ENCODE measurements around the gene GTF2B. TPM values are rescaled to one million over a fixed set of nuclear protein-coding genes. Genes with fewer than 3 reads are reported as not detected.
"Not testable (repeated sequence)": the region's sequence is repeated elsewhere in the genome, so short reads cannot be mapped to it uniquely, and the experiment has no call there.

Gene GTF2B
- total and polyA plus RNA-seq, 8 donors = 6.3 to 18.6 (median 11.1) TPM

DNA sequence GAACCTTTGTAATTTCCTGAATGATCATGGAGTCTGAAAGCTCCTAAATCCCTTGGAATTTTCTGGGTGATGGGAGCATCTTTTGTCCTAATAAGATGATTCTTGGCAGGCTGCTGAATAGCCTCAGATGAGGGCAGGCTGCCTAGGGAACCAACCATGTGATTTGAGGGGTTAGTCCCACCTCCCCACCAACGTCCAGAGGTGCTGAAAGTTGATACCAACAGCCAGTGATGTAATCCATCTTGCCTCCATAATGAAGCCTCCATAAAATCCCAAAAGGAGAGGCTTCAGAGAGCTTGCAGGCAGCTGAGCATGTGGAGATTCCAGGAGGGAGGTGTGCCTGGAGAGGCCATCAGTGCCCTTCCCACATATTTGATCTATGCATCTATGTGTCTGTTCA, 43.7 kb downstream of the GTF2B start:
- Histone ChIP-seq H3K9me3 (no peaks in the 10 kb centered on the region), H3K4me1 (no peaks in the 10 kb centered on the region), H3K27me3 (no peaks in the 10 kb centered on the region), H3K27ac (no peak overlapping the region), H3K4me3 (no peak overlapping the region), H3K36me3 (peaks cover 0 to 10% (median 6%) of the 10 kb centered on the region in 3 donors)
- ATAC-seq = no peak
- intact Hi-C loops (cut with DNase I) = no loop called here
- TF ChIP-seq, protein P1, sequence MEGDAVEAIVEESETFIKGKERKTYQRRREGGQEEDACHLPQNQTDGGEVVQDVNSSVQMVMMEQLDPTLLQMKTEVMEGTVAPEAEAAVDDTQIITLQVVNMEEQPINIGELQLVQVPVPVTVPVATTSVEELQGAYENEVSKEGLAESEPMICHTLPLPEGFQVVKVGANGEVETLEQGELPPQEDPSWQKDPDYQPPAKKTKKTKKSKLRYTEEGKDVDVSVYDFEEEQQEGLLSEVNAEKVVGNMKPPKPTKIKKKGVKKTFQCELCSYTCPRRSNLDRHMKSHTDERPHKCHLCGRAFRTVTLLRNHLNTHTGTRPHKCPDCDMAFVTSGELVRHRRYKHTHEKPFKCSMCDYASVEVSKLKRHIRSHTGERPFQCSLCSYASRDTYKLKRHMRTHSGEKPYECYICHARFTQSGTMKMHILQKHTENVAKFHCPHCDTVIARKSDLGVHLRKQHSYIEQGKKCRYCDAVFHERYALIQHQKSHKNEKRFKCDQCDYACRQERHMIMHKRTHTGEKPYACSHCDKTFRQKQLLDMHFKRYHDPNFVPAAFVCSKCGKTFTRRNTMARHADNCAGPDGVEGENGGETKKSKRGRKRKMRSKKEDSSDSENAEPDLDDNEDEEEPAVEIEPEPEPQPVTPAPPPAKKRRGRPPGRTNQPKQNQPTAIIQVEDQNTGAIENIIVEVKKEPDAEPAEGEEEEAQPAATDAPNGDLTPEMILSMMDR (IDR thresholded peaks at IDR 0.05) = no peak
- 20 to 33% methylated on average over 1 of the region's 1 CpG for WGBS, 2 donors
- FAIRE-seq = no peak
- DNase-seq = no peak

DNA sequence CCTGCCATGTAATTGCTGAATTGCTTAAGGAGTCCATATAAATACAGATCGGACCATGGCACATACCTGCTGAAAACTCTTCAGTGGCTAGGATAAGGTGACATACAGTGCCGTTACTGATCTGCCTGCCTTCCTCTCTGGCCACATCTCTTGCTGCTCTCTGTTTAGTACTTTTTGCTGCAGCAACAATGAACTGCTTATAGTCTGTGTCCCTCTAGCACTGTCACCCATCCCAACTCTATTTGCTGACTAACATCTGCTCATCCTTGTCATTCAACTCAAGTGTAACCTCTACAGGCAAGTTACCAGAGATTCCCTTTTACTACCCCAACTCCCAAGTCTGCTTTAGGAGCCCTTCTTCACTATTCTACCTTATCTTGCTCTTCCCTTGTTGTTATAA, 65.6 kb downstream of the GTF2B start:
- FAIRE-seq (no peak), ATAC-seq (no peak), DNase-seq (no peak)
- Histone ChIP-seq H3K4me1 (no peaks in the 10 kb centered on the region), H3K27ac (no peak overlapping the region), H3K36me3 (peaks cover 0 to 13% (median 11%) of the 10 kb centered on the region in 3 donors), H3K9me3 (no peaks in the 10 kb centered on the region), H3K4me3 (no peak overlapping the region), H3K27me3 (no peaks in the 10 kb centered on the region)
- intact Hi-C loops (cut with DNase I) = no loop called here
- TF ChIP-seq, protein P1 (IDR thresholded peaks at IDR 0.05) = no peak
- 89 to 100% methylated on average over 2 of the region's 2 CpGs for WGBS, 2 donors

DNA sequence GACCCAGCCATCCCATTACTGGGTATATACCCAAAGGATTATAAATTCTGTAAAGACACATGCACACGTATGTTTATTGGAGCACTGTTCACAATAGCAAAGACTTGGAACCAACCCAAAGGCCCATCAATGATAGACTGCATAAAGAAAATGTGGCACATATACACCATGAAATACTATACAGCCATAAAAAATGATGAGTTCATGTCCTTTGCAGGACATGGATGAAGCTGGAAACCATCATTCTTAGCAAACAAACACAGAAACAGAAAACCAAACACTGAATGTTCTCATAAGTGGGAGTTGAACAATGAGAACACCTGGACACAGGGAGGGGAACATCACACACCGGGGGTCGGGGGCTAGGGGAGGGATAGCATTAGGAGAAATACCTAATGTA, 71.7 kb downstream of the GTF2B start:
- FAIRE-seq; H3K4me3 ChIP-seq; H3K27me3 ChIP-seq; H3K9me3 ChIP-seq; DNase-seq; intact Hi-C loops (cut with DNase I); ATAC-seq; H3K4me1 ChIP-seq; H3K27ac ChIP-seq: not testable (repeated sequence)
- WGBS, 2 donors = 95 to 97% methylated on average over 3 of the region's 3 CpGs
- peaks cover 0 to 18% (median 0%) of the 10 kb centered on the region in 3 donors for H3K36me3 ChIP-seq

DNA sequence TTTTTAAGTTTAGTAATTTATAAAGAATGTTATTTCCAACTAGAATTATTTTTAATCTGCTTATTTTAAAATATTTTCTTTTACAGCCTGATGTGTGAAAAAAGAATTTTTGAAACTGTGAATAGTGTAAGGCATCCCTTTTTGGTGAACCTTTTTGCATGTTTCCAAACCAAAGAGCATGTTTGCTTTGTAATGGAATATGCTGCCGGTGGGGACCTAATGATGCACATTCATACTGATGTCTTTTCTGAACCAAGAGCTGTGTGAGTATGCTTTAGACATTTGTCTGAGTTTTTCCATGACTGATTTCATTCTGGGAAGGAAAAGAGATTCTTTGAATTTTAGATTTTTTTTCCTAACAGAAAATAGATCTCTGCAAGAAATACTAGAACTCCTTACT, 77.9 kb downstream of the GTF2B start:
- ATAC-seq (no peak), FAIRE-seq (no peak), DNase-seq (no peak)
- no peak overlapping the region for H3K4me3 ChIP-seq
- no peaks in the 10 kb centered on the region for H3K9me3 ChIP-seq
- TF ChIP-seq, protein P1 (IDR thresholded peaks at IDR 0.05) = no peak
- 89 to 90% methylated on average over 1 of the region's 1 CpG for WGBS, 2 donors
- intact Hi-C loops (cut with DNase I) = no loop called here
- H3K36me3 ChIP-seq = peaks cover 0 to 17% (median 0%) of the 10 kb centered on the region in 3 donors
- H3K4me1 ChIP-seq = no peaks in the 10 kb centered on the region
- no peak overlapping the region for H3K27ac ChIP-seq
- H3K27me3 ChIP-seq = no peaks in the 10 kb centered on the region

DNA sequence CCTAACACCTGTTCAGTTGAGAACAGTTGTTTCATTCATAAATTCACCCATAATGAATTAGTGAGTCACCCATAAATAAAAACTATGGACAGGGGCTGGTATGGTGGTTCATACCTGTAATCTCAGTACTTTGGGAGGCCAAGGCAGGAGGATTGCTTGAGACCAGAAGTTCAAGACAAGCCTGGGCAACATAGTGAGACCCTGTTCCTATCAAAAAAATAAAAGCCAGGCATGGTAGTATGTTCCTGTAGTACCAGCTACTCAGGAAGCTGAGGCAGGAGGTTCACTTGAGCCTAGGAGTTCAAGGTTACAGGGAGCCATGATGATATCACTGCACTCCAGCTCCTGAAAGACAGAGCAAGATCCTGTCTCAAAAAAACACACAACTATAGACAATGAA, 79.0 kb downstream of the GTF2B start:
- ATAC-seq = no peak
- Histone ChIP-seq H3K9me3 (no peaks in the 10 kb centered on the region), H3K27ac (no peak overlapping the region), H3K4me1 (no peaks in the 10 kb centered on the region), H3K4me3 (no peak overlapping the region), H3K36me3 (peaks cover 0 to 22% (median 4%) of the 10 kb centered on the region in 3 donors), H3K27me3 (no peaks in the 10 kb centered on the region)
- no peak for DNase-seq
- TF ChIP-seq, protein P1 (IDR thresholded peaks at IDR 0.05) = no peak
- FAIRE-seq = no peak
- intact Hi-C loops (cut with DNase I) = no loop called here

All from pancreas (tissue), 10 donors.